A549 (cell line): Measurements from ENCODE around the gene FAM107A.

Experiments
- CHD2 ChIP-seq: fragments of 150-350 bp; IDR thresholded peaks from 2 replicates; pipeline ENCODE4 v1.6.1; 2014; ENCODE audit warnings: low read length; ENCODE audit not compliant: partially characterized antibody
- FOXS1 ChIP-seq: fragments of 250-450 bp; sonication (Bioruptor Pico); IDR thresholded peaks from 2 replicates; pipeline ENCODE4 v1.5.0; 2020; ENCODE audit warnings: mild to moderate bottlenecking, moderate library complexity
- KDM1A ChIP-seq: fragments of 200-600 bp; sonication (generic); IDR thresholded peaks from 2 replicates; pipeline ENCODE4 v1.6.1; 2016; ENCODE audit warnings: low read depth, mild to moderate bottlenecking
- POLR2A ChIP-seq: IDR thresholded peaks from 2 replicates; pipeline ENCODE4 v1.6.1; 2012; ENCODE audit warnings: mild to moderate bottlenecking, low read length
- SMC3 ChIP-seq: fragments of >200 bp; sonication (Bioruptor Twin); formaldehyde crosslinking; IDR thresholded peaks from 3 replicates; pipeline ENCODE4 v1.6.1; 2018; ENCODE audit warnings: inconsistent platforms
- TF ChIP-seq, protein P1 (sequence below): fragments of >200 bp; sonication (Bioruptor Twin); formaldehyde crosslinking; IDR thresholded peaks from 3 replicates; pipeline ENCODE4 v1.5.1; 2016
- TF ChIP-seq, protein P2 (sequence below): fragments of 250-450 bp; sonication (Bioruptor Pico); IDR thresholded peaks from 2 replicates; pipeline ENCODE4 v1.5.0; 2021; ENCODE audit warnings: mild to moderate bottlenecking, moderate library complexity, borderline replicate concordance
- TF ChIP-seq, protein P3 (sequence below): IDR thresholded peaks from 2 replicates; pipeline ENCODE4 v1.6.1; 2012

DNA sequence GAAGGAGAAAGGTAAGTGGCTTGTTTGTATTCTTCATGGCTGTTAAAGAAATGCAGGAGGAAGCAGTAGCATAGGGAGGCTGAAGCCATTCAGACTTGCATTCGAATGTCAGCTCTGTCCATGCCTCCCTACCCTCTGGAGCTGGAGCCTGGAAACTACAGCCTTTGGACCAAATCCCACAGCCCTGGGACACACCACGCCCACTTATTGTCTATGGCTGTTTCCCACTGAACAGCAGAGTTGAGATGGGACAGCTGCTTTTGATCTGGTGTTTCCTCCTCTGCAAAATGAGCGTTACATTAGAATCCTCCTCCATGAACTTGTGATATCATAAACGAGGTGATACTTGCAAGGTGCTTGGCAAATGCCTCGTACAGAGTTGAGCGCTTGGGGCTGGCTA is 3.6 kb downstream of the FAM107A start:
- TF ChIP-seq, protein P1, sequence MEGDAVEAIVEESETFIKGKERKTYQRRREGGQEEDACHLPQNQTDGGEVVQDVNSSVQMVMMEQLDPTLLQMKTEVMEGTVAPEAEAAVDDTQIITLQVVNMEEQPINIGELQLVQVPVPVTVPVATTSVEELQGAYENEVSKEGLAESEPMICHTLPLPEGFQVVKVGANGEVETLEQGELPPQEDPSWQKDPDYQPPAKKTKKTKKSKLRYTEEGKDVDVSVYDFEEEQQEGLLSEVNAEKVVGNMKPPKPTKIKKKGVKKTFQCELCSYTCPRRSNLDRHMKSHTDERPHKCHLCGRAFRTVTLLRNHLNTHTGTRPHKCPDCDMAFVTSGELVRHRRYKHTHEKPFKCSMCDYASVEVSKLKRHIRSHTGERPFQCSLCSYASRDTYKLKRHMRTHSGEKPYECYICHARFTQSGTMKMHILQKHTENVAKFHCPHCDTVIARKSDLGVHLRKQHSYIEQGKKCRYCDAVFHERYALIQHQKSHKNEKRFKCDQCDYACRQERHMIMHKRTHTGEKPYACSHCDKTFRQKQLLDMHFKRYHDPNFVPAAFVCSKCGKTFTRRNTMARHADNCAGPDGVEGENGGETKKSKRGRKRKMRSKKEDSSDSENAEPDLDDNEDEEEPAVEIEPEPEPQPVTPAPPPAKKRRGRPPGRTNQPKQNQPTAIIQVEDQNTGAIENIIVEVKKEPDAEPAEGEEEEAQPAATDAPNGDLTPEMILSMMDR = no peak
- no peak for TF ChIP-seq SMC3
- TF ChIP-seq POLR2A = no peak
- TF ChIP-seq CHD2 = no peak
- TF ChIP-seq, protein P2, sequence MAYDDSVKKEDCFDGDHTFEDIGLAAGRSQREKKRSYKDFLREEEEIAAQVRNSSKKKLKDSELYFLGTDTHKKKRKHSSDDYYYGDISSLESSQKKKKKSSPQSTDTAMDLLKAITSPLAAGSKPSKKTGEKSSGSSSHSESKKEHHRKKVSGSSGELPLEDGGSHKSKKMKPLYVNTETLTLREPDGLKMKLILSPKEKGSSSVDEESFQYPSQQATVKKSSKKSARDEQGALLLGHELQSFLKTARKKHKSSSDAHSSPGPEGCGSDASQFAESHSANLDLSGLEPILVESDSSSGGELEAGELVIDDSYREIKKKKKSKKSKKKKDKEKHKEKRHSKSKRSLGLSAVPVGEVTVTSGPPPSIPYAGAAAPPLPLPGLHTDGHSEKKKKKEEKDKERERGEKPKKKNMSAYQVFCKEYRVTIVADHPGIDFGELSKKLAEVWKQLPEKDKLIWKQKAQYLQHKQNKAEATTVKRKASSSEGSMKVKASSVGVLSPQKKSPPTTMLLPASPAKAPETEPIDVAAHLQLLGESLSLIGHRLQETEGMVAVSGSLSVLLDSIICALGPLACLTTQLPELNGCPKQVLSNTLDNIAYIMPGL (CRISPR knock-in tag) = no peak
- TF ChIP-seq, protein P3, sequence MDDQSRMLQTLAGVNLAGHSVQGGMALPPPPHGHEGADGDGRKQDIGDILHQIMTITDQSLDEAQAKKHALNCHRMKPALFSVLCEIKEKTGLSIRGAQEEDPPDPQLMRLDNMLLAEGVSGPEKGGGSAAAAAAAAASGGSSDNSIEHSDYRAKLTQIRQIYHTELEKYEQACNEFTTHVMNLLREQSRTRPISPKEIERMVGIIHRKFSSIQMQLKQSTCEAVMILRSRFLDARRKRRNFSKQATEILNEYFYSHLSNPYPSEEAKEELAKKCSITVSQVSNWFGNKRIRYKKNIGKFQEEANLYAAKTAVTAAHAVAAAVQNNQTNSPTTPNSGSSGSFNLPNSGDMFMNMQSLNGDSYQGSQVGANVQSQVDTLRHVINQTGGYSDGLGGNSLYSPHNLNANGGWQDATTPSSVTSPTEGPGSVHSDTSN = no peak
- TF ChIP-seq FOXS1 (CRISPR knock-in tag) = no peak
- no peak for TF ChIP-seq KDM1A
